ENCODE measurements around the gene LOX. TPM values are rescaled to one million over a fixed set of nuclear protein-coding genes. Genes with fewer than 3 reads are reported as not detected.
A peak's percentile ranks its signal among the peaks of the same experiment; 100 is the strongest.

The LOX gene
- total RNA-seq, 1 experiment from 2014 or later, result 0.12 TPM

DNA sequence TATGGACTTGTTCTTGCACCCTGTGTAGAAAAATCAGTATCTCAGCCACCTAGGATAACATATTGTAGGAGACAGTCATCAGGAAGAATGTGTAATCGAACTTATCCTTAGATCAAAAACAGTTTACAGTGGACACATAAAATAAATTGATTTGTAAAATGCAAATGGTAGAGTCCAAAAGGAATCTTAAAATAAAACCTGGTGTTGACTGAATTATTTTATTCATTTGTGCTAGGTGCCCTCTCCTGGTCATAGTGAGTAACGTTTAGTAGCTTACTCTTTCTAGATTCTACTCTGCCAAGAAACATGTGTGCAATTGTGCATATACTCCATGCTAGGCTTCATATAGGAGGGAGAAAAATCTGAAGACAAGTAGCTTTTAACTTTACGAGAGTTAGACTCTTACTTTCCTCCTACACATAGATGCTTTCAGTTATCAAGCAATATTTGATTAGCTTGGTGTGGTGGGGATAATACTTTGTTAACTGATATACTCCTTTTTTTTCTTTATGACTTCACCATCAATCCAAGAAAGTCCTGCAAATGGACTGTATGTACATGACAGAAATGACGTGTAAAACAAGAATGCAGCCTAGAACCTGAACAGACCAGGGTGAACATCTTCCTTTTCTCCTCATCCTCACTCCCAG lies 23.7 kb upstream of the LOX start:
- ChIA-PET CTCF (interaction anchor here (0.7 to 2.1 kb wide), 11 partner anchors 9 to 140 kb away, joined by 3 to 18 read pairs (median 5); partner anchors contain the start of gene SRFBP1), POLR2A (no interaction called here), RAD21 (ENCODE audit: low non-redundant PET in 1 of 2, low total read pairs in 2 of 2, uncharacterized antibody in 2 of 2, unreplicated experiment in 2 of 2) (no interaction called here)
- intact Hi-C loops (cut with micrococcal nuclease), result no loop called here
- Histone ChIP-seq H3K4me2 (ENCODE audit: low read length) (no peak overlapping the region), H3K4me1 (ENCODE audit: control insufficient read depth in 1 of 2, insufficient read depth in 2 of 2, low read length in 2 of 2) (peaks cover 10 to 13% of the 10 kb centered on the region in 2 experiments; a peak in 3 of 4 replicates), H3K27ac (ENCODE audit: low read depth, low read length) (no peak overlapping the region), H3K79me2 (ENCODE audit: insufficient read depth, low read length) (no peaks in the 10 kb centered on the region), H3K9me2 (ENCODE audit: insufficient read depth) (no peaks in the 10 kb centered on the region), H3K27me3 (ENCODE audit: insufficient read depth, low read length) (no peaks in the 10 kb centered on the region), H4K20me1 (ENCODE audit: insufficient read depth) (no peaks in the 10 kb centered on the region), H2AFZ (ENCODE audit: low read depth, low read length, poor library complexity, severe bottlenecking) (no peak overlapping the region), H3K4me3 (replicated peaks in 1 of 2; ENCODE audit: low read depth in 1 of 2, low read length in 2 of 2) (no peak overlapping the region), H3K36me3 (ENCODE audit: control insufficient read depth in 1 of 2, insufficient read depth in 2 of 2, low read length in 2 of 2) (no peaks in the 10 kb centered on the region), H3K9me3 (ENCODE audit: control insufficient read depth in 1 of 2, insufficient read depth in 1 of 2, low read depth in 1 of 2, low read length in 2 of 2) (no peaks in the 10 kb centered on the region), H3K9ac (ENCODE audit: low read length) (no peak overlapping the region)
- peak; percentile 65 for ATAC-seq
- DNase-seq (ENCODE audit: low read depth, low spot score), result peak; percentile 26
- no TSS peak for BruUV-seq (replicated peaks)
- TF ChIP-seq, protein P1, sequence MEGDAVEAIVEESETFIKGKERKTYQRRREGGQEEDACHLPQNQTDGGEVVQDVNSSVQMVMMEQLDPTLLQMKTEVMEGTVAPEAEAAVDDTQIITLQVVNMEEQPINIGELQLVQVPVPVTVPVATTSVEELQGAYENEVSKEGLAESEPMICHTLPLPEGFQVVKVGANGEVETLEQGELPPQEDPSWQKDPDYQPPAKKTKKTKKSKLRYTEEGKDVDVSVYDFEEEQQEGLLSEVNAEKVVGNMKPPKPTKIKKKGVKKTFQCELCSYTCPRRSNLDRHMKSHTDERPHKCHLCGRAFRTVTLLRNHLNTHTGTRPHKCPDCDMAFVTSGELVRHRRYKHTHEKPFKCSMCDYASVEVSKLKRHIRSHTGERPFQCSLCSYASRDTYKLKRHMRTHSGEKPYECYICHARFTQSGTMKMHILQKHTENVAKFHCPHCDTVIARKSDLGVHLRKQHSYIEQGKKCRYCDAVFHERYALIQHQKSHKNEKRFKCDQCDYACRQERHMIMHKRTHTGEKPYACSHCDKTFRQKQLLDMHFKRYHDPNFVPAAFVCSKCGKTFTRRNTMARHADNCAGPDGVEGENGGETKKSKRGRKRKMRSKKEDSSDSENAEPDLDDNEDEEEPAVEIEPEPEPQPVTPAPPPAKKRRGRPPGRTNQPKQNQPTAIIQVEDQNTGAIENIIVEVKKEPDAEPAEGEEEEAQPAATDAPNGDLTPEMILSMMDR (IDR thresholded peaks at IDR 0.05 in 2 of 3, conservative IDR thresholded peaks at IDR 0.05 in 1 of 3; ENCODE audit: borderline replicate concordance in 1 of 3, insufficient read depth in 1 of 3, low read depth in 2 of 3, low read length in 2 of 3), result peak; percentile 44 to 69 (median 57); a peak in 5 of 6 replicates
- TF ChIP-seq EZH2phosphoT487 (IDR thresholded peaks at IDR 0.05; ENCODE audit: borderline replicate concordance) (no peak), SP1 (IDR thresholded peaks at IDR 0.05; ENCODE audit: low read depth) (no peak), CEBPB (IDR thresholded peaks at IDR 0.05; ENCODE audit: low read depth) (no peak), SRF (IDR thresholded peaks at IDR 0.05; ENCODE audit: low read depth) (no peak), POLR2AphosphoS5 (IDR thresholded peaks at IDR 0.05; ENCODE audit: low read depth, low read length) (no peak), ELF1 (IDR thresholded peaks at IDR 0.05; ENCODE audit: borderline replicate concordance, low read depth) (no peak), RAD21 (IDR thresholded peaks at IDR 0.05; ENCODE audit: low read depth) (peak; percentile 72), FOSL1 (IDR thresholded peaks at IDR 0.05; ENCODE audit: low read depth) (no peak)
- TF ChIP-seq, protein P2, sequence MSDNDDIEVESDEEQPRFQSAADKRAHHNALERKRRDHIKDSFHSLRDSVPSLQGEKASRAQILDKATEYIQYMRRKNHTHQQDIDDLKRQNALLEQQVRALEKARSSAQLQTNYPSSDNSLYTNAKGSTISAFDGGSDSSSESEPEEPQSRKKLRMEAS (IDR thresholded peaks at IDR 0.05), result no peak
